A673 (cell line): Measurements from ENCODE around the gene GRHPR.

ENCODE experiments used
- CTCF ChIP-seq: fragments of 300-800, 200-600 bp; sonication (generic); conservative IDR thresholded peaks from 2 replicates; pipeline ENCODE4 v1.5.1; 2017; ENCODE audit warnings: low read depth, mild to moderate bottlenecking, antibody characterized with exemption, low read length, moderate library complexity, mixed read lengths
- EZH2 ChIP-seq: fragments of 200-600 bp; sonication (generic); IDR thresholded peaks from 2 replicates; pipeline ENCODE4 v1.6.1; 2017; ENCODE audit warnings: borderline replicate concordance, low read depth, mild to moderate bottlenecking, mixed read lengths, antibody characterized with exemption, low read length; ENCODE audit not compliant: poor library complexity, severe bottlenecking

GRCh38 chr9:37453827-37454226 lies 31.3 kb downstream of the GRHPR start:
- TF ChIP-seq CTCF (no peak), EZH2 (no peak)
